Measurements from ENCODE around the gene OVCH1. TPM values are rescaled to one million over a fixed set of nuclear protein-coding genes. Genes with fewer than 3 reads are reported as not detected.
A peak's percentile ranks its signal among the peaks of the same experiment; 100 is the strongest.

OVCH1 gene
- total RNA-seq, 1 donor from 2014 or later: 2.6 TPM

DNA sequence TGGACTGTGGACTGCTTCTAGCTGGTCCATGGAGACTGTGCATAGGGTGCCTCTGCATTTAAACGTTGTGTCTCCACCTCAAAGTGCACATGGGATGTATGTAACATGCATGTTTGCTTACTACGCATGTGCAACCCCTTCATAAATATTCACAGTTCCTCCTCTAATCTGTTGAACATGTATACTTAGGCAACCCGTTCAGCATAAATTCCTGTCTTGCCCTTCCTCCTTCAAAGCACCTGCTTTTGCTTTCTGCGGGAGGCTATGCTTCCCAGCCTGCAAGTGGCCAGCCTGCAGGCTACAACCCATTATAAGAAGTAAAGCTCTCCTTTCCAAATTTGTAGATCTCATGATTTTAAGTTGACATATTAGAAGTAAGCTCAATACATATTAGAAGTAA is 33.0 kb upstream of the OVCH1 start:
- no peak overlapping the region for H3K27ac ChIP-seq
- intact Hi-C loops (cut with DNase I): no loop called here
- no peaks in the 10 kb centered on the region for H3K27me3 ChIP-seq
- H3K4me3 ChIP-seq: no peak overlapping the region
- H3K36me3 ChIP-seq: peaks cover 0 to 8% of the 10 kb centered on the region in 2 donors
- no peaks in the 10 kb centered on the region for H3K9me3 ChIP-seq
- H3K4me1 ChIP-seq: no peaks in the 10 kb centered on the region
- DNase-seq (ENCODE audit: low spot score in 2 of 2): no peak
- TF ChIP-seq, protein P1, sequence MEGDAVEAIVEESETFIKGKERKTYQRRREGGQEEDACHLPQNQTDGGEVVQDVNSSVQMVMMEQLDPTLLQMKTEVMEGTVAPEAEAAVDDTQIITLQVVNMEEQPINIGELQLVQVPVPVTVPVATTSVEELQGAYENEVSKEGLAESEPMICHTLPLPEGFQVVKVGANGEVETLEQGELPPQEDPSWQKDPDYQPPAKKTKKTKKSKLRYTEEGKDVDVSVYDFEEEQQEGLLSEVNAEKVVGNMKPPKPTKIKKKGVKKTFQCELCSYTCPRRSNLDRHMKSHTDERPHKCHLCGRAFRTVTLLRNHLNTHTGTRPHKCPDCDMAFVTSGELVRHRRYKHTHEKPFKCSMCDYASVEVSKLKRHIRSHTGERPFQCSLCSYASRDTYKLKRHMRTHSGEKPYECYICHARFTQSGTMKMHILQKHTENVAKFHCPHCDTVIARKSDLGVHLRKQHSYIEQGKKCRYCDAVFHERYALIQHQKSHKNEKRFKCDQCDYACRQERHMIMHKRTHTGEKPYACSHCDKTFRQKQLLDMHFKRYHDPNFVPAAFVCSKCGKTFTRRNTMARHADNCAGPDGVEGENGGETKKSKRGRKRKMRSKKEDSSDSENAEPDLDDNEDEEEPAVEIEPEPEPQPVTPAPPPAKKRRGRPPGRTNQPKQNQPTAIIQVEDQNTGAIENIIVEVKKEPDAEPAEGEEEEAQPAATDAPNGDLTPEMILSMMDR (IDR thresholded peaks at IDR 0.05): no peak

DNA sequence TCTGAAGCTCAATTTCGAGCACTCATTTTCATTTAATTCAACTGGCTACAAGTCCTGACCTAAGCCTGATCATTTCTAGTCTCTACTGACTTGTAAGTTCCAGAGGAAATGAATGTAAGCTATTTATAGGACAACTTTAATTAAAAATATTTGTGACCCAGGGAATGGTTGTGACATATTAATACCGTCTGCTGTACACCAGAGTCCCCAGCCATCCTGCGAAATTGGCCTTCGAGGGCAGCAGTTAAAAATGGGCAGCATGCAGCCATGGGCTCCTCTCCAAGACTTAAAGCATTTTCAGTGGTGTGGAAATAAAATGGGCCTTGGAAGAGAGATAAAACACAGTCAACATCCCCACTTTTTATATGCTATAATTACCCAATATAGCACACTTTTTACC is 30.7 kb upstream of the OVCH1 start:
- Histone ChIP-seq H3K36me3 (peaks cover 0 to 3% of the 10 kb centered on the region in 2 donors), H3K4me1 (no peaks in the 10 kb centered on the region), H3K9me3 (no peaks in the 10 kb centered on the region), H3K4me3 (no peak overlapping the region), H3K27ac (no peak overlapping the region), H3K27me3 (no peaks in the 10 kb centered on the region)
- no peak for DNase-seq (ENCODE audit: low spot score in 2 of 2)
- TF ChIP-seq, protein P1 (IDR thresholded peaks at IDR 0.05): no peak
- intact Hi-C loops (cut with DNase I): no loop called here

DNA sequence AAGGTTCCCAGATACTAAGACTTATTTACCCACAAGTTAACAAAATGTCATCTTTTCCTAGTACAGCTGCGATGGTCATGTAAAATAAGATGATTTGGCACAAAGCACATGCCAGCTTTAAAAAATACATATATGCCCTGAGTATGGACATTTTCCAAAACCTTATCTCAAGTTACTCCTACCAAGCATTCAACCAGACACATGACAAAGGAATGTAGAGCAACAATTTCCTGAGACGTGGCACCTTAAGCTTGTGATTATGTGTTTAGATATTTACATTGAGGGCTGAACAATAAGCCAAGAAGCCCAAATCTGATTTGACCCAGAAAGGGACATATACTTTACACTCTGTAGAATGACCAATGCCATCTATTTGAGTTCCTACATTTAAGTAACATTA is 24.5 kb upstream of the OVCH1 start:
- no peaks in the 10 kb centered on the region for H3K4me1 ChIP-seq
- no peaks in the 10 kb centered on the region for H3K9me3 ChIP-seq
- H3K27ac ChIP-seq: no peak overlapping the region
- no peak for DNase-seq (ENCODE audit: low spot score in 2 of 2)
- intact Hi-C loops (cut with DNase I): no loop called here
- no peak overlapping the region for H3K4me3 ChIP-seq
- TF ChIP-seq, protein P1 (IDR thresholded peaks at IDR 0.05): no peak
- no peaks in the 10 kb centered on the region for H3K27me3 ChIP-seq
- peaks cover 0 to 14% of the 10 kb centered on the region in 2 donors for H3K36me3 ChIP-seq

DNA sequence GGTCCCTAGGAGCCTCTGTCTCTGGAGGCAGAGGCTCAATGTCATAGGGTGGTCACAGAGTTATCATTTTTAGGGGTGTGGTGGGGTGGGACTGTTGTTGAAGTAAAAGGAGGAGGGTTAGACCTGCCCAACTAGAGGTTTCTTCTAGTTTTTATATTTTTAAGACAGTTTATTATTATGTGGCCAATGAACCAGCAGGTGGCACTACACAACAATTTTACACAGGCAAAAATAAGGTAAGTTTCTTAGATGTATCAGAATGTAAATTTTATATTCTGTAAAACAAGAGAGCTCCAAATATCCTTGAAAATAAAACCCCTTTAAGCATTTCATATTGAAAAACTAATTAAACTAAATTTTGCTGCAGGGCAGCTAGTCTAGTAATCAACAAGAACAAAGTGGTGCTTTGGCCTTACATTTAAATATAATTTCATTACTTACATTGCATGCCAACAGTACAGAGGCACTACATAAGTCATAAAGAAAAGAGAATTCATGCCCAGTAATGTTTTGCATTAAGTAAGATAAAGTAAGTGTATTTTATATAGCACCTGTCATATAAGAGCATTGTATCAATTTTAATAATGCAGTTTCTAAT is 22.2 kb upstream of the OVCH1 start:
- Histone ChIP-seq H3K36me3 (peaks cover 0 to 26% of the 10 kb centered on the region in 2 donors), H3K27ac (no peak overlapping the region), H3K27me3 (no peaks in the 10 kb centered on the region), H3K9me3 (no peaks in the 10 kb centered on the region), H3K4me3 (no peak overlapping the region), H3K4me1 (no peaks in the 10 kb centered on the region)
- intact Hi-C loops (cut with DNase I): no loop called here
- TF ChIP-seq, protein P1 (IDR thresholded peaks at IDR 0.05): peak in 2 of 3 experiments; percentile 47 to 62
- DNase-seq (ENCODE audit: low spot score in 2 of 2): no peak

DNA sequence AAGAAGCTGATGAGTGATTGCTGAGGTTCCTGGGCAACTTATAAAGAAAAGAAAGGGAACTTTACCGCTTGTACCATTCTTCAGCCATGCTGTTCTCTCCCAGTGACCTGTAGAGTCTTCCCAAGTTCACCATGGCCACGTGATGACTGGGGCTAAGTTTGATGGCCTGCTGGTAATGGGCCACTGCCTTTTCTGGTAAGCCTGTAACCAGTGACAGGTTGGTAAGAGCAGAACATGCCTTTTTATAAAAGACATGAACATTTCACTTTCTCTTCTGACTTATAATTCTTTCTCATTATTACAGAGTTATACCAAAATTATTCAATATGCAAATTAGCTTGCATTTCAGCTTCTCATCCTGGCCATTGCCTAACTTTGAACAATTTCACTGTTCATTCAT is 20.9 kb upstream of the OVCH1 start:
- H3K27me3 ChIP-seq: no peaks in the 10 kb centered on the region
- H3K36me3 ChIP-seq: peaks cover 0 to 37% of the 10 kb centered on the region in 2 donors
- H3K4me3 ChIP-seq: no peak overlapping the region
- TF ChIP-seq, protein P1 (IDR thresholded peaks at IDR 0.05): no peak
- intact Hi-C loops (cut with DNase I): no loop called here
- DNase-seq (ENCODE audit: low spot score in 2 of 2): no peak
- no peaks in the 10 kb centered on the region for H3K4me1 ChIP-seq
- no peaks in the 10 kb centered on the region for H3K9me3 ChIP-seq
- no peak overlapping the region for H3K27ac ChIP-seq

DNA sequence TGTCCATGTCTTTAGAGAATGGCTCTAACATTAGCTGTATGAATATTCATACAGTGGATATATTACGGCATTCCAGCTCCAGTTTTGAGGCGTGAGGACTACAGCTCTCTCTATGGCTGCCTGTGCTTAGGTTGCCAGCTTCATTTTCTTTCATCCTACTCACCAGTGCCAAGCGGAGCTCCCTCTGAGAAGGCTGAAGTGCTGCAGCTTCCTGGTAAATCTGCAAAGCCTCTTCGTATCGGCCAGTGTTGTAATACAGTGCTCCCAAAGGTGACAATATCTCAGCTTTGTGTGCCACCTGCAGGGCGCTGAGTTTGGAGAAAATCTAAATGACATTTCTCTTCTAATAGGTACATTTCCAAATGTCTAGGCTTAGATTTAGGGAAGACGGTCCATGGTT is 19.8 kb upstream of the OVCH1 start:
- DNase-seq (ENCODE audit: low spot score in 2 of 2): no peak
- TF ChIP-seq, protein P1 (IDR thresholded peaks at IDR 0.05): no peak
- intact Hi-C loops (cut with DNase I): no loop called here
- Histone ChIP-seq H3K4me1 (no peaks in the 10 kb centered on the region), H3K27me3 (no peaks in the 10 kb centered on the region), H3K36me3 (peaks cover 0 to 43% of the 10 kb centered on the region in 2 donors), H3K27ac (no peak overlapping the region), H3K9me3 (no peaks in the 10 kb centered on the region), H3K4me3 (no peak overlapping the region)

Data from ascending aorta (tissue), 2 donors.